HEK293T (cell line): ENCODE results near the gene AMT.

ENCODE experiments used
- ARNT ChIP-seq: fragments of 450-650 bp; IDR thresholded peaks from 2 replicates; pipeline ENCODE4 v1.6.1; 2017; ENCODE audit warnings: mild to moderate bottlenecking
- BHLHE40 ChIP-seq: fragments of 450-650 bp; IDR thresholded peaks from 2 replicates; pipeline ENCODE4 v1.6.1; 2016; ENCODE audit warnings: mild to moderate bottlenecking, moderate library complexity, borderline replicate concordance
- CTBP1 ChIP-seq: fragments of 450-650 bp; IDR thresholded peaks from 2 replicates; pipeline ENCODE4 v1.6.1; 2016; ENCODE audit warnings: borderline replicate concordance
- ELF4 ChIP-seq: fragments of 450-650 bp; IDR thresholded peaks from 2 replicates; pipeline ENCODE4 v1.6.1; 2017; ENCODE audit warnings: antibody characterized with exemption
- FOXK2 ChIP-seq: fragments of 450-650 bp; IDR thresholded peaks from 2 replicates; pipeline ENCODE4 v1.6.1; 2016; ENCODE audit warnings: mild to moderate bottlenecking
- FOXM1 ChIP-seq: fragments of 450-650 bp; IDR thresholded peaks from 2 replicates; pipeline ENCODE4 v1.6.1; 2017; ENCODE audit warnings: mild to moderate bottlenecking, borderline replicate concordance
- L3MBTL2 ChIP-seq: fragments of 450-650 bp; conservative IDR thresholded peaks from 2 replicates; pipeline ENCODE4 v1.6.1; 2016; ENCODE audit warnings: mild to moderate bottlenecking
- LEF1 ChIP-seq: fragments of 450-650 bp; IDR thresholded peaks from 2 replicates; pipeline ENCODE4 v1.6.1; 2017; ENCODE audit warnings: mild to moderate bottlenecking, borderline replicate concordance
- PKNOX1 ChIP-seq: fragments of 450-650 bp; IDR thresholded peaks from 2 replicates; pipeline ENCODE4 v1.6.1; 2016
- SP1 ChIP-seq: fragments of 450-650 bp; IDR thresholded peaks from 2 replicates; pipeline ENCODE4 v1.6.1; 2017
- SUZ12 ChIP-seq: fragments of 450-650 bp; IDR thresholded peaks from 2 replicates; pipeline ENCODE4 v1.6.1; 2016; ENCODE audit warnings: mild to moderate bottlenecking
- TARDBP ChIP-seq: fragments of 450-650 bp; IDR thresholded peaks from 2 replicates; pipeline ENCODE4 v1.6.1; 2016
- ZNF384 ChIP-seq: fragments of 450-650 bp; IDR thresholded peaks from 2 replicates; pipeline ENCODE4 v1.6.1; 2016

GRCh38 chr3:49454898-49455681 is 32.8 kb upstream of the AMT start:
- TF ChIP-seq TARDBP: no peak
- TF ChIP-seq FOXK2: no peak
- TF ChIP-seq SP1: no peak
- no peak for TF ChIP-seq CTBP1
- no peak for TF ChIP-seq L3MBTL2
- TF ChIP-seq ELF4: no peak
- no peak for TF ChIP-seq SUZ12
- no peak for TF ChIP-seq LEF1
- no peak for TF ChIP-seq ZNF384
- TF ChIP-seq BHLHE40: no peak
- TF ChIP-seq FOXM1: no peak
- no peak for TF ChIP-seq ARNT
- TF ChIP-seq PKNOX1: no peak
